ENCODE data around the gene SOCS7.

DNA sequence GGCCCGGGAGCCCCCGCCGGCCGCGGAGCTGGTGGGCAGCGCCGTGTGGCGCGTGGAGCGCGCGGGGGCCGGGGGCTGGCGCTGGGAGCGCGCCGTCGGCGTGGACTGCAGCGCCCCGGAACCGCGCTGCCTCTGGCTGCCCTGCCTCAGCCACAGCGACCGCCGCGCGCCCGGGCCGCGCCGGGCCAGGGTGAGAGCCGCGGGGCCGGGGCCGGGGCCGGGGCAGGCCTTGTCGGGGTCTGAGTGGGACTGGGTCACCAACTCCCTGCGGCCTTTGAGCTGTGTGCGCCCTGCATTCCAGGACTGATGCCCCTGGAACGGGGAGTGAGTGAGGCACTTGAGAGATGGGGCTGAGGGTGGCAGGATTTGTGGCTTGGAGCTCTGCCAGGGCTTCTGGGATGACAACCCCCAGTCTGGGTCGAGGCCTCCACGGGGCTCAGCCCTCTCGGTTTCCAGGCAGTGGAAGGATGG is 102.3 kb downstream of the SOCS7 start:
- TF ChIP-seq, protein P1, sequence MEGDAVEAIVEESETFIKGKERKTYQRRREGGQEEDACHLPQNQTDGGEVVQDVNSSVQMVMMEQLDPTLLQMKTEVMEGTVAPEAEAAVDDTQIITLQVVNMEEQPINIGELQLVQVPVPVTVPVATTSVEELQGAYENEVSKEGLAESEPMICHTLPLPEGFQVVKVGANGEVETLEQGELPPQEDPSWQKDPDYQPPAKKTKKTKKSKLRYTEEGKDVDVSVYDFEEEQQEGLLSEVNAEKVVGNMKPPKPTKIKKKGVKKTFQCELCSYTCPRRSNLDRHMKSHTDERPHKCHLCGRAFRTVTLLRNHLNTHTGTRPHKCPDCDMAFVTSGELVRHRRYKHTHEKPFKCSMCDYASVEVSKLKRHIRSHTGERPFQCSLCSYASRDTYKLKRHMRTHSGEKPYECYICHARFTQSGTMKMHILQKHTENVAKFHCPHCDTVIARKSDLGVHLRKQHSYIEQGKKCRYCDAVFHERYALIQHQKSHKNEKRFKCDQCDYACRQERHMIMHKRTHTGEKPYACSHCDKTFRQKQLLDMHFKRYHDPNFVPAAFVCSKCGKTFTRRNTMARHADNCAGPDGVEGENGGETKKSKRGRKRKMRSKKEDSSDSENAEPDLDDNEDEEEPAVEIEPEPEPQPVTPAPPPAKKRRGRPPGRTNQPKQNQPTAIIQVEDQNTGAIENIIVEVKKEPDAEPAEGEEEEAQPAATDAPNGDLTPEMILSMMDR (IDR thresholded peaks at IDR 0.05), result no peak
- no peak for TF ChIP-seq POLR2A (IDR thresholded peaks at IDR 0.05)

Data from heart left ventricle (tissue), 13 donors.